ENCODE results near the gene PIK3AP1. TPM values are rescaled to one million over a fixed set of nuclear protein-coding genes. Genes with fewer than 3 reads are reported as not detected.

PIK3AP1 gene
- total RNA-seq, 1 donor from 2014 or later: 6.7 TPM

GRCh38 chr10:96619120-96619519 lies 101.2 kb downstream of the PIK3AP1 start:
- Histone ChIP-seq H3K36me3 (ENCODE audit: insufficient read depth, low read length) (no peaks in the 10 kb centered on the region), H3K4me1 (ENCODE audit: insufficient read depth, low read length) (peaks cover 9% of the 10 kb centered on the region), H3K4me2 (ENCODE audit: low read length) (no peak overlapping the region), H3K27ac (ENCODE audit: low read depth, low read length) (no peak overlapping the region), H3K27me3 (ENCODE audit: insufficient read depth, low read length) (no peaks in the 10 kb centered on the region), H3K79me2 (ENCODE audit: insufficient read depth, low read length) (no peaks in the 10 kb centered on the region), H3K9ac (ENCODE audit: low read length) (no peak overlapping the region), H4K20me1 (ENCODE audit: insufficient read depth, low read length) (no peaks in the 10 kb centered on the region), H3K9me3 (ENCODE audit: insufficient read depth, low read depth, low read length) (no peaks in the 10 kb centered on the region), H3K4me3 (ENCODE audit: insufficient read depth, low read depth, low read length) (no peak overlapping the region), H2AFZ (ENCODE audit: low read depth, low read length) (no peak overlapping the region)
- no peak for DNase-seq (ENCODE audit: low read depth)
- H3K4me1 Mint-ChIP-seq (ENCODE audit: low read depth, unreplicated experiment): peaks cover 19% of the 10 kb centered on the region
- FAIRE-seq: no peak
- no peak overlapping the region for H3K27ac Mint-ChIP-seq (ENCODE audit: unreplicated experiment)
- no peak overlapping the region for H3K4me3 Mint-ChIP-seq (ENCODE audit: unreplicated experiment)
- no peaks in the 10 kb centered on the region for H3K9me3 Mint-ChIP-seq (ENCODE audit: unreplicated experiment)
- peaks cover 20% of the 10 kb centered on the region for H3K36me3 Mint-ChIP-seq (ENCODE audit: low read depth, unreplicated experiment)
- TF ChIP-seq CTCF (IDR thresholded peaks at IDR 0.05; ENCODE audit: insufficient read depth, low read depth, low read length) (no peak), EZH2 (IDR thresholded peaks at IDR 0.05; ENCODE audit: insufficient read depth, low read length) (no peak)
- H3K27me3 Mint-ChIP-seq (ENCODE audit: low read depth, unreplicated experiment): peaks cover 11% of the 10 kb centered on the region

DNA sequence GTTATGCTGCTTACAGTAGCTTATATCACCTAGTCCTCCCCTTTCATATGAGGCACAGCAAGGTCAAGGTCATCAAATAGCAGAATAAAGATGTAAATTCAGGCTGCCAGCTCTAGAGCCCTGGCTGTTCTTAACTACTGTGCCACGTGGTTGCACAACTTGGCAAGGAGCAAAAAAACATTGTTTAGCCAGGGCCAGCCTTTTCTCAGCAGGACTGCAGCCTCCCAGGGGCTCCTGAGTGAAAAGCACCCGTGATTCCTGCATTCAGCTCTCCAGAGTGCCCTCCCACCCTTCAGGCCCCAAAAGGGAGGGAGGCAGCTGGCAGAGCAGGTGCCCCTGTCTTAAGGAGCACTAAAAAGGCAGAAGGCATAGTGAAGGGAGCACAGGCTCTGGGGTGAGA lies 101.7 kb downstream of the PIK3AP1 start:
- Mint-ChIP-seq H3K27ac (ENCODE audit: unreplicated experiment) (no peak overlapping the region), H3K9me3 (ENCODE audit: unreplicated experiment) (no peaks in the 10 kb centered on the region), H3K36me3 (ENCODE audit: low read depth, unreplicated experiment) (peaks cover 20% of the 10 kb centered on the region), H3K4me1 (ENCODE audit: low read depth, unreplicated experiment) (peaks cover 22% of the 10 kb centered on the region), H3K4me3 (ENCODE audit: unreplicated experiment) (no peak overlapping the region), H3K27me3 (ENCODE audit: low read depth, unreplicated experiment) (peaks cover 11% of the 10 kb centered on the region)
- Histone ChIP-seq H3K4me2 (ENCODE audit: low read length) (no peak overlapping the region), H3K9ac (ENCODE audit: low read length) (no peak overlapping the region), H3K4me1 (ENCODE audit: insufficient read depth, low read length) (peaks cover 10% of the 10 kb centered on the region), H3K36me3 (ENCODE audit: insufficient read depth, low read length) (no peaks in the 10 kb centered on the region), H3K79me2 (ENCODE audit: insufficient read depth, low read length) (no peaks in the 10 kb centered on the region), H2AFZ (ENCODE audit: low read depth, low read length) (no peak overlapping the region), H3K4me3 (ENCODE audit: insufficient read depth, low read depth, low read length) (no peak overlapping the region), H3K9me3 (ENCODE audit: insufficient read depth, low read depth, low read length) (no peaks in the 10 kb centered on the region), H3K27me3 (ENCODE audit: insufficient read depth, low read length) (no peaks in the 10 kb centered on the region), H3K27ac (ENCODE audit: low read depth, low read length) (no peak overlapping the region), H4K20me1 (ENCODE audit: insufficient read depth, low read length) (no peaks in the 10 kb centered on the region)
- FAIRE-seq: no peak
- TF ChIP-seq EZH2 (IDR thresholded peaks at IDR 0.05; ENCODE audit: insufficient read depth, low read length): no peak
- no peak for DNase-seq (ENCODE audit: low read depth)

GRCh38 chr10:96616961-96617360 lies 103.4 kb downstream of the PIK3AP1 start:
- H3K9ac ChIP-seq (ENCODE audit: low read length): no peak overlapping the region
- H3K9me3 ChIP-seq (ENCODE audit: insufficient read depth, low read depth, low read length): no peaks in the 10 kb centered on the region
- no peak for DNase-seq (ENCODE audit: low read depth)
- H3K27me3 ChIP-seq (ENCODE audit: insufficient read depth, low read length): no peaks in the 10 kb centered on the region
- TF ChIP-seq CTCF (IDR thresholded peaks at IDR 0.05; ENCODE audit: insufficient read depth, low read depth, low read length) (no peak), EZH2 (IDR thresholded peaks at IDR 0.05; ENCODE audit: insufficient read depth, low read length) (no peak)
- no peaks in the 10 kb centered on the region for H4K20me1 ChIP-seq (ENCODE audit: insufficient read depth, low read length)
- H3K4me1 Mint-ChIP-seq (ENCODE audit: low read depth, unreplicated experiment): peaks cover 22% of the 10 kb centered on the region
- peaks cover 16% of the 10 kb centered on the region for H3K36me3 Mint-ChIP-seq (ENCODE audit: low read depth, unreplicated experiment)
- H3K27ac ChIP-seq (ENCODE audit: low read depth, low read length): no peak overlapping the region
- no peaks in the 10 kb centered on the region for H3K9me3 Mint-ChIP-seq (ENCODE audit: unreplicated experiment)
- no peaks in the 10 kb centered on the region for H3K36me3 ChIP-seq (ENCODE audit: insufficient read depth, low read length)
- no peak overlapping the region for H3K4me2 ChIP-seq (ENCODE audit: low read length)
- H3K4me3 ChIP-seq (ENCODE audit: insufficient read depth, low read depth, low read length): no peak overlapping the region
- no peak for FAIRE-seq
- peaks cover 11% of the 10 kb centered on the region for H3K27me3 Mint-ChIP-seq (ENCODE audit: low read depth, unreplicated experiment)
- H3K4me3 Mint-ChIP-seq (ENCODE audit: unreplicated experiment): no peak overlapping the region
- H3K79me2 ChIP-seq (ENCODE audit: insufficient read depth, low read length): no peaks in the 10 kb centered on the region
- peaks cover 10% of the 10 kb centered on the region for H3K4me1 ChIP-seq (ENCODE audit: insufficient read depth, low read length)
- H2AFZ ChIP-seq (ENCODE audit: low read depth, low read length): no peak overlapping the region
- no peak overlapping the region for H3K27ac Mint-ChIP-seq (ENCODE audit: unreplicated experiment)

Measured in astrocyte (in vitro differentiated cells and primary cell).